GM18526 (cell line): Measurements from ENCODE around the gene ZNF385B.

ENCODE experiments used
- POLR2A ChIP-seq: IDR thresholded peaks from 3 replicates; pipeline ENCODE4 v1.6.1; 2011; ENCODE audit not compliant: insufficient read length; ENCODE audit errors: extremely low read depth

ZNF385B gene

DNA sequence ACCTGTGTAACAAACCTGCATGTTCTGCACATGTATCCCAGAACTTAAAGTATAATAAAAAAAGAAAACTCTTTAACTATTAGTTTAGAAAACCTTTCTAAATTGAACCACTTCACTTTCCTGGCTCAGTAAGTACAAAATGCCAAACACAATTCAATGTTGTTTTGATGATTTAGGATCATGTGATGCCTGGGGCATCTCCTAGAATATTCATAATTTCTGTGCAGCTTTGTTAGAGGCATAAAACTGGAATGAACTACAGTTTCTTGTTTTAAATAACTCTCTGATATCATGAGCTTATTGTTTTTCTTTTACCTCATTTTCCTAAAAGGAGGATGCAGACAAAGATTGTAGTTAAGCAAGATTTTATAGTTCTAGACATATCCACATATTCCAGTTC, 457.8 kb downstream of the ZNF385B start:
- no peak for TF ChIP-seq POLR2A

DNA sequence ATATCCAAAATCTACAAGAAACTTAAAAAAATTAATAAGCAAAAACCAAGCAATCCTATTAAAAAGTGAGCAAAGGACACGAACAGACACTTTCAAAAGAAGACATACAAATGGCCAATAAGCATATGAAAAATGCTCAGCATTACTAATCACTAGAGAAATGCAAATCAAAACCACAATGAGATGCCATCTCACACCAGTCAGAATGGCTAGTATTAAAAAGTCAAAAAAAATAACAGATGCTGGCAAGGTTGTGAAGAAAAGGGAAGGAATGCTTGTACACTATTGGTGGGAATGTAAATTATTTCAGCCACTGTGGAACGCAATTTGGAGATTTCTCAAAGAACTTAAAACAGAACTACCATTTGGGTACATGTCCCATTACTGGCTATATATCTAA, 467.9 kb downstream of the ZNF385B start:
- TF ChIP-seq POLR2A = no peak
